ENCODE measurements around the gene NR1I3. TPM values are rescaled to one million over a fixed set of nuclear protein-coding genes. Genes with fewer than 3 reads are reported as not detected.

Gene NR1I3
- total and polyA plus RNA-seq, 2 experiments from 2014 or later: not detected

DNA sequence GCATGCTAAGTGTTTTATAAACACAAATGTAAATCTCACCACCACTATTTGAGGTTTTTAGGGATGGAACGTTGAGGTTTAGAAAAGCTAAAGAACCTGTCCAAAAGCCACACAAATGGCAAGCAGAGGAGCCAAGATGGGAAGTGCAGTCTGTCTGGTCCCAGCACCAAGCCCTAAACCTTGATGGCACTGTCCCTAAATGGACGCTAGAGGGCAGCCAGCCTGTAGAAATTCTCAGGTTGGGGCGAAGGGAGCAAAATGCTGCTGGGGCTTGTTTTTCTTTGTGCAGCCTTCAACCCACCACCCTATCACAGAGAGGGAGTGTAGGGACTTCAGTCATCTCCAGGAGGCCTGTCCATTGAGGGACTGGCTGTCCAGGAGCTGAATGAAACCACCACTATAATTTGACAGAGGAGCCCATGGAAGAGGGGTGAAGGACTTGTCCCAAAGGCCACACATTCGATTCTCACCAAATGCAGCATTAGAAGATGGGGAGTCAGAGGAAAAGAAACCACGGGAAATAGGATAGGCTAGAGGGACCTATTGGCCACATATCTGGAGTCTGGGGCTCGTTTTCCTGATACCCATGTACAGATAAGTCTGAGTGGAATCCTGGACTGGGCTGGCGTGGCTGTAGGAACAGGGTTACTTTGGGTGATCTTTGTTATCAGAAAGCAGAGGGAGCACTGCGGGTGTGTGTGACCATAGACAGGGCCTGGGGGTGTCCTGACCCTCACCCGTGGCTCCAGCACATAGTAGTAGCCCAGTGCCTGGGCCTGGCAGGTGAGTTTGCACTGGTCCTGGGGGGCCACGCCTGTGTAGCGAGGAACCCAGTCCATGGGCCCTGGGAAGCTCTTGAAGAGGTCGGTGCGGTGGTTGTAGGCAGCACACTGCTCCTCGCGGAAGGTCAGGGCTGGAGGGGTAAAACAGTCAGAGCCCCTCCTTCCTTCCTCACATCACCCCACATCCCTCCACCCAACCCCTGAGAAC is 45.2 kb downstream of the NR1I3 start:
- Histone ChIP-seq H3F3A (ENCODE audit: insufficient read depth) (peaks cover 42% of the 10 kb centered on the region), H3K4me1 (ENCODE audit: insufficient read depth) (peaks cover 36% of the 10 kb centered on the region), H3K9me2 (ENCODE audit: insufficient read depth) (no peaks in the 10 kb centered on the region), H3K9ac (no peak overlapping the region), H3K27me3 (replicated peaks; ENCODE audit: insufficient read depth) (no peaks in the 10 kb centered on the region), H3K4me3 (no peak overlapping the region), H3K79me2 (ENCODE audit: insufficient read depth) (peaks cover 32% of the 10 kb centered on the region), H3K36me3 (ENCODE audit: low read depth) (peaks cover 11% of the 10 kb centered on the region; the same call in 1 of the 2 replicates), H3K27ac (no peak overlapping the region; the same call in 1 of the 2 replicates), H4K20me1 (ENCODE audit: insufficient read depth) (no peaks in the 10 kb centered on the region), H3K4me2 (ENCODE audit: unreplicated experiment) (no peak overlapping the region), H3K9me3 (ENCODE audit: low read depth) (no peaks in the 10 kb centered on the region), H2AFZ (no peak overlapping the region)
- TF ChIP-seq EZH2phosphoT487 (IDR thresholded peaks at IDR 0.05; ENCODE audit: insufficient read depth, low read depth) (no peak), EZH2 (IDR thresholded peaks at IDR 0.05; ENCODE audit: insufficient read depth, poor library complexity, severe bottlenecking) (no peak)
- WGBS, 2 experiments (ENCODE audit: low coverage in 1 of 2, low lambda C conversion rate in 2 of 2, missing lambda C conversion rate in 2 of 2): 59 to 61% methylated on average over 15 of the region's 15 CpGs
- DNase-seq: peak; percentile 88
- in situ Hi-C loops (cut with MboI): no loop called here

- H4K20me1 ChIP-seq (ENCODE audit: insufficient read depth): no peaks in the 10 kb centered on the region
- H3K27ac ChIP-seq: no peak overlapping the region
- peaks cover 11% of the 10 kb centered on the region; the same call in 1 of the 2 replicates for H3K36me3 ChIP-seq (ENCODE audit: low read depth)
- H3F3A ChIP-seq (ENCODE audit: insufficient read depth): peaks cover 35% of the 10 kb centered on the region
- H2AFZ ChIP-seq: no peak overlapping the region
- WGBS, 2 experiments (ENCODE audit: low coverage in 1 of 2, low lambda C conversion rate in 2 of 2, missing lambda C conversion rate in 2 of 2): 69 to 72% methylated on average over 8 of the region's 8 CpGs
- no peaks in the 10 kb centered on the region for H3K9me3 ChIP-seq (ENCODE audit: low read depth)
- in situ Hi-C loops (cut with MboI): no loop called here
- peaks cover 27% of the 10 kb centered on the region for H3K79me2 ChIP-seq (ENCODE audit: insufficient read depth)
- no peak overlapping the region for H3K4me2 ChIP-seq (ENCODE audit: unreplicated experiment)
- no peak overlapping the region for H3K4me3 ChIP-seq
- no peak overlapping the region for H3K9ac ChIP-seq
- no peak for TF ChIP-seq EZH2 (IDR thresholded peaks at IDR 0.05; ENCODE audit: insufficient read depth, poor library complexity, severe bottlenecking)
- TF ChIP-seq EZH2phosphoT487 (IDR thresholded peaks at IDR 0.05; ENCODE audit: insufficient read depth, low read depth): no peak
- no peak for DNase-seq
- H3K9me2 ChIP-seq (ENCODE audit: insufficient read depth): no peaks in the 10 kb centered on the region
- peaks cover 32% of the 10 kb centered on the region for H3K4me1 ChIP-seq (ENCODE audit: insufficient read depth)
- no peaks in the 10 kb centered on the region for H3K27me3 ChIP-seq (replicated peaks; ENCODE audit: insufficient read depth)
These were observed 46.0 kb downstream of the NR1I3 start for GRCh38 chr1:161191971-161192370.

DNA sequence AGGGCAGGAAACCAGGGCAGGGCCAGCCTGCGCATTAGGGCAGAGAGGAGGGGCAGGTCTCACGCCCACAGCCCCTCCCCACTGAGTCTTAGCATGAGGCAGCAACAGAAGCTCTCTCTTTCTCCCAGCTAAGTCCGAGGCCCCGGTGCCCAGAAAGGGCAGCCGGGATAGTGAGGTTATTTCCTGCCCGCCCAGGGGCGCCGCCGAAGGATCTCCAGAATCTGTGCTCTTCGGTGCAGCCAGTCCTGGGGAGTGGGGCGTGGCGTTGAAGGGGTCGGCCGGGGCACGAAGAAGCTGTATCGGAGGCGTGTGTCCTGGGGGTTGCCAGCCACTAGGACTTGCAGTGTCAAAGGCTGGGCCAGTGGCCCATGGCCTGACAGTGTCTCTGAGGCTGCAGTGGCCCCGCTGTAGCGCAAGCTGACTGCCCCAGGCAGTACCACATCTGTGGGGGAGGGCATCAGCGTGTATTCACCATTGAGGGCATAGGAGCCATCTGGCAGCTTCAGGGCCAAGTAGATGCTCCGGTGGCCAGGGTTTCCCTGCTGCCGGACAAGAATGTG is 47.0 kb downstream of the NR1I3 start:
- H4K20me1 ChIP-seq (ENCODE audit: insufficient read depth): no peaks in the 10 kb centered on the region
- peaks cover 11% of the 10 kb centered on the region; the same call in 1 of the 2 replicates for H3K36me3 ChIP-seq (ENCODE audit: low read depth)
- H3K4me2 ChIP-seq (ENCODE audit: unreplicated experiment): no peak overlapping the region
- in situ Hi-C loops (cut with MboI): no loop called here
- H3K9me2 ChIP-seq (ENCODE audit: insufficient read depth): no peaks in the 10 kb centered on the region
- H3K27ac ChIP-seq: peak overlapping the region; percentile 95
- no peaks in the 10 kb centered on the region for H3K9me3 ChIP-seq (ENCODE audit: low read depth)
- no peak for TF ChIP-seq EZH2 (IDR thresholded peaks at IDR 0.05; ENCODE audit: insufficient read depth, poor library complexity, severe bottlenecking)
- no peak for DNase-seq
- H3K4me3 ChIP-seq: no peak overlapping the region
- no peak overlapping the region for H2AFZ ChIP-seq
- peaks cover 17% of the 10 kb centered on the region for H3K79me2 ChIP-seq (ENCODE audit: insufficient read depth)
- peaks cover 29% of the 10 kb centered on the region for H3F3A ChIP-seq (ENCODE audit: insufficient read depth)
- H3K27me3 ChIP-seq (replicated peaks; ENCODE audit: insufficient read depth): no peaks in the 10 kb centered on the region
- WGBS, 2 experiments (ENCODE audit: low coverage in 1 of 2, low lambda C conversion rate in 2 of 2, missing lambda C conversion rate in 2 of 2): 84 to 91% methylated on average over 22 of the region's 22 CpGs
- H3K4me1 ChIP-seq (ENCODE audit: insufficient read depth): peaks cover 23% of the 10 kb centered on the region
- no peak overlapping the region for H3K9ac ChIP-seq

GRCh38 chr1:161189036-161189435 is 49.0 kb downstream of the NR1I3 start:
- peaks cover 29% of the 10 kb centered on the region for H3F3A ChIP-seq (ENCODE audit: insufficient read depth)
- H3K36me3 ChIP-seq (ENCODE audit: low read depth): peaks cover 6% of the 10 kb centered on the region; the same call in 1 of the 2 replicates
- DNase-seq: peak; percentile 96
- TF ChIP-seq EZH2phosphoT487 (IDR thresholded peaks at IDR 0.05; ENCODE audit: insufficient read depth, low read depth) (no peak), EZH2 (IDR thresholded peaks at IDR 0.05; ENCODE audit: insufficient read depth, poor library complexity, severe bottlenecking) (no peak)
- H3K9me2 ChIP-seq (ENCODE audit: insufficient read depth): no peaks in the 10 kb centered on the region
- H3K4me3 ChIP-seq: peak overlapping the region; percentile 28; the same call in 1 of the 2 replicates
- H3K9me3 ChIP-seq (ENCODE audit: low read depth): no peaks in the 10 kb centered on the region
- no peaks in the 10 kb centered on the region for H3K27me3 ChIP-seq (replicated peaks; ENCODE audit: insufficient read depth)
- in situ Hi-C loops (cut with MboI): no loop called here
- peak overlapping the region; percentile 72 for H3K9ac ChIP-seq
- H3K4me2 ChIP-seq (ENCODE audit: unreplicated experiment): peak overlapping the region; percentile 48
- WGBS, 2 experiments (ENCODE audit: low coverage in 1 of 2, low lambda C conversion rate in 2 of 2, missing lambda C conversion rate in 2 of 2): 6 to 11% methylated on average over 5 of the region's 5 CpGs
- H4K20me1 ChIP-seq (ENCODE audit: insufficient read depth): no peaks in the 10 kb centered on the region
- H3K4me1 ChIP-seq (ENCODE audit: insufficient read depth): peaks cover 28% of the 10 kb centered on the region
- no peak overlapping the region for H2AFZ ChIP-seq
- H3K79me2 ChIP-seq (ENCODE audit: insufficient read depth): no peaks in the 10 kb centered on the region
- H3K27ac ChIP-seq: peak overlapping the region; percentile 95

Data from GM23248 (cell line).